ENCODE measurements around the gene LRRC27.
"Not testable (repeated sequence)": the region's sequence is repeated elsewhere in the genome, so short reads cannot be mapped to it uniquely, and the experiment has no call there.

The LRRC27 gene

DNA sequence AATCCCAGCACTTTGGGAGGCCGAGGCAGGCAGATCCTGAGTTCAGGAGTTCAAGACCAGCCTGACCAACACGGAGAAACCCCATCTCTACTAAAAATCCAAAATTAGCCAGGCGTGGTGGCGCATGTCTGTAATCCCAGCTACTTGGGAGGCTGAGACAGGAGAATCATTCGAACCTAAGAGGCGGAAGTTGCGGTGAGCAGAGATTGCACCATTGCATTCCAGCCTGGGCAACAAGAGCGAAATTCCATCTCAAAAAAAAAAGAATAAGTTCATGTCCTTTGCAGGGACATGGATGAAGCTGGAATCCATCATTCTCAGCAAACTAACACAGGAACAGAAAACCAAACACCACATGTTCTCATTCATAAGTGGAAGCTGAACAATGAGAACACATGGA lies 17.1 kb upstream of the LRRC27 start:
- DNase-seq (ENCODE audit: low read depth in 2 of 2): not testable (repeated sequence)

DNA sequence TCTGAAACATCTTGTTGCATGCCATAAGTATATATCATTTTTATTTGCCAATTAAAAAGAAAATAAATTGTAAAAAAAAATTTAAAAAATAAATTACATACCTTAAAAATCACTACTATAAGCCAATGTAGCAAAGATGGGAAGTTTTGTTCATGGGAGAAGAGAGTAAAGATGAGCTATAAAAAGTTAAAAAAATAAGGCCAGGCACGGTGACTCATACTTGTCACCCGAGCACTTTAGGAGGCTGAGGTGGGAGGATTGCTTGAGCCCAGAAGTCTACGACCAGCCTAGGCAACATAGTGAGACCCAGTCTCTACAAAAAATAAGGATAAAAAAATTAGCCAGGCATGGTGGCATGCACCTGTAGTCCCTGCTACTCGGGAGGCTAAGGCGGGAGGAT lies 15.9 kb upstream of the LRRC27 start:
- no peak for DNase-seq (ENCODE audit: low read depth in 2 of 2)

DNA sequence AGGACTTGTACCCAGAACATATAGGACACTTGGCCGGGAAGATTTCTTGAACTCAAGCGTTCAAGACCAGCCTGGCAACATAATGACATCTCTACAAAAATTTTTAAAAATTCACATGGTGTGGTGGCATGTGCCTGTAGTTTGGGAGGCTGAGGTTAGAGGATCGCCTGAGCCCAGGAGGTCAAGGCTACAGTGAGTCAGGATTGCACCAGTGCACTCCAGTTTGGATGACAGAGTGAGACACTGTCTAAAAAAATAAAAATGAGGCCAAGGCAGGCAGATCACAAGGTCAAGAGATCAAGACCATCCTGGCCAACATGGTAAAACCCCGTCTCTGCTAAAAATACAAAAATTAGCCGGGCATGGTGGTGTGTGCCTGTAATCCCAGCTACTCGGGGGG lies 14.5 kb upstream of the LRRC27 start:
- not testable (repeated sequence) for DNase-seq (ENCODE audit: low read depth in 2 of 2)

DNA sequence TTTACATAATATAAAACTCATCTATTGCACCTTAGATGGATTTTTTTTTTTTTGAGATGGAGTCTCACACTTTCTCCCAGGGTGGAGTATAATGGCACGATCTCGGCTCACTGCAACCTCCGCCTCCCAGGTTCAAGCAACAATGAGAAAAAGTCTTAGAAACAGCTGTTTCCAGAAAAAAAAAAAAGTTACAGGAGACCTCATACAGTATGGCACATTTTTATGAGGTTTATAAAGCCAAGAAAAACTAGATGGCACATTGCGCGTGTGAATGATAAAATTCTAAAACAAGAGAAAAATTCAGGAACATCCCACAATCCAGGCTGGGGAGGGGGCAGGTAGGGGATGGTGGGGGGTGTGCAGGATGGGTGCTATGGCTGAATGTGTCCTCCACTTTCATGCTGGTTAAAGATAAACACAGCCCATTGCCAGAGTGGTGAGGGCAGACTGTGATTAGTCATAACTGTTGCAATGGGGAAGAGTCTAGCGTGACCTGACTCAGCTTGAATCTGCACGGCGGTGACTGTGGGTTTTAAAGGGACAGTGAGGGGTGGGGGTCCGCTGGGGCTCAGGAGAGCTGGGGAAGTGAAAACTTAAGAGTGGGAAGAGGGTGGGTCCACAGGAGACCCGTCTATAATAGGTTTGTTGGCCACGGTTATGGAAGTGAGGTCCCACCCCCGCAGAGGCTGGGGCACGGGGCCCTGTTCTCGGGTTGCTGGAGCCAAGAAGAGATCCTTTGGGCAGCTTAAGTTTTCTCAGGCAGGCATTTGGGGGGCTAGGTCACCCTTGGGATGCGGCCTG lies 11.9 kb upstream of the LRRC27 start:
- no peak for DNase-seq (ENCODE audit: low read depth in 2 of 2)

DNA sequence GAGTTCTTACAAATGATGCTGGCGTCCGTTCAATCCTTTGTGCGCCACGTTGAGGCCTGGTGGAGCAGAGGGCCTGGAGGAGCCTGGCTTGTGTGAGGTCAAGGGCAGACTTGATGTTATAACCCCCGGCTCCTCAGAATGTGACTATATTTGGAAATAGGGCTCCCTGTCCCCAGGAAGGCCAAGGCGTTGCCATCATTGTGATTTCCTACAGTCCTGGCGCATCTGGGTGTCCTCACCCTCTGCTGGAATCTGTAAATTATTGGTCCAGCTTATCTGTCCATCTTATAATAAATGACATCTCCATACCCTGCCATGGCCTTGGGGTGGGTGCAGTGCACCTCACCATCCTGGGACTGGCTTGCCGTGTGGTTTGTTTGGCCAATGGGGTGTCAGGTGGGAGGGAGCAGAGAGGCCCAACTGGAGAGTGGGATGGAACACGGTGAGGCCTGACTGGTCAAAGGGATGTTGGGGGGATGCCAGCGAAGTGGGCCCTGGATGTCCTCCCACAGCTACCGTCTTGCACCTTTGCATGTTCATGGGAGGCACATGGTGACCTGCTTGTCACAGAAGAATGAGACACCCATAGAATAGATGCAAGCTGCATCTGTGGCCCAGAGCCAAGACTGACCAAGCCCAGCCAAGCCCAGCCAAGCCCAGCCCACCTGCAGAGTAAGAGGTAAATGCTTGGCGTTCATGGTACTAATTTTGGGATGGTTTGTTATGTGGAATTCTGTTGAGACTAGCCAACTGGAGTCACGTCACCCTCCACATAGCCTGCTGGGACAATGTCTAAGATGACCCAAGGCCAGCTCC lies 11.1 kb upstream of the LRRC27 start:
- DNase-seq (ENCODE audit: low read depth in 2 of 2): no peak

DNA sequence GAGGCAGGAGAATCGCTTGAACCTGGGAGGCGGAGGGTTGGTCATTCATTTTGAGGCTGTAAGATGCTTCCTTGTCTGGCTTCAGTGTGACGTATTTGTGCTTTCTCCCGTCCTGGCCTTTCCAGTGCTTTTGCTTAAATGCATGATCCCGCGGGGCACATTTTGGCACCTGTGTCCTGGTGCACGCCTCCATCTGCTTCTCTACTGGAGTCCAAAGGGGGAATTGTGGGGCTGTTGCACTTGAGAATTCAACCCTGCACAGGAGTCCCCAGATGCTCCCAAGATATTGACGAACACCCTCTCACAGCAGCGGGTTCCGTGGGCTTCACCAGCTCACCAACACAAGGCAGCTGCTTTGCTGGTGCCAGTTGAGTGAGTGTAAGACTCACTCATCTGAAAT lies 10.3 kb upstream of the LRRC27 start:
- DNase-seq (ENCODE audit: low read depth in 2 of 2): no peak

DNA sequence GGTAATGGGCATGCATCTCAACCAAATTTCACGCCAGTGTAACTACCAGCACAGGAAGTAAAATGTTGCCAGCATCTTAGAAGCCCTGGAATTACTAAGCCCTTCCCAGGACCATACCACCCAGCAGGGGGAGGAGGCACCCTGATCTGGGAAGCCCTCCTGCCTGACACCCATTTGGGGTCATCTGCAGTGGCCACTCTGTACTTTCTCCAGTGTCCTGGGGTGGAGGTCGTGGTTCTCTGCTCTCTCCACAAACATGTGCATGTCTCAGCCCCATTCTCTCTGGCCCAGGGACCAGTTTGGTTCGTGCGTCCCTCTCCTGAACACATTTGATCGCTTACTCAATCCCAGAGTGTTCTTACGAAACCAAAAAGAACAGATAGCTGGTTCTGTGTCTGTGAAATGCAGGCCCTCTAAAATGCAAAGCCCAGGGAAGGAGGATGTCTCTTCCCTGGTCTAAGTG lies 9.4 kb upstream of the LRRC27 start:
- no peak for DNase-seq (ENCODE audit: low read depth in 2 of 2)

DNA sequence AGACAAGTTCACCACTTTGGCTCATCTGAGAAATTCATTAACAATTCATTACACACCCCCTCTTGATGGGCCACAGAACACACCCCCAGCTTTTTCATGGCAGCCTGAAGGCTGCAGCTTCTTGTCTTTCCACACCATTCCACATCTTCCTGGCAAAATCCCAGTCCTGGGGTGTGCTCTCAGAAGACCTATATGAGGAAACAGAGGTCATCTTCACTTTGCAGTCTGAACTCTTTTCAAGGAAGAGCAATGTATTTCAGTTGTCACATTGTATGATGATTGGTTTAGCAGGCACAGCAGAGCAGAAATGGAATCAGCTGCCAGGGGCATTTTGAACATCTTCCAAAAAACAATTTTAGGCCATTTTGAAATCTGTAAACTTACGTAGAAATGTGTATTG lies 7.8 kb upstream of the LRRC27 start:
- DNase-seq (ENCODE audit: low read depth in 2 of 2): no peak

DNA sequence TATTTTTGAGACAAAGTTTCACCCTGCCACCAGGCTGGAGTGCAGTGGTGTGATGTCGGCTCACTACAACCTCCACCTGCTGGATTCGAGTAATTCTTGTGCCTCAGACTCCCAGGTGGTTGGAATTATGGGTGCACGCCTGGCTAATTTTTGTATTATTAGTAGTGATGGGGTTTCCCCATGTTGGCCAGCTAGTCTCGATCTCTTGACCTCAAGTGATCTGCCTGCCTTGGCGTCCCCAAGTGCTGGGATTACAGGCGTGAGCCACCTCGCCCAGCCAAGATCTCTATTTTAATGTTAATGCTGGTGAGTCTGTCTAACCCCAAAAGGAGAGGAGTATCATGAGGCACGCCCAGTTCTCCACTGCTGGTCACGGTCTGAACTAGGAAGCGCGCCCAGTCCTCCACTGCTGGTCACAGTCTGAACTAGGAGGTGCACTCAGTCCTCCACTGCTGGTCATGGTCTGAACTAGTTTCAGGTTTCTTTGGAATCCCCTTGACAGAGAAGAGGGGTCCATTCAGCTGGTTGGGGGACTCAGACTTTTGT lies 5.6 kb upstream of the LRRC27 start:
- no peak for DNase-seq (ENCODE audit: low read depth in 2 of 2)

DNA sequence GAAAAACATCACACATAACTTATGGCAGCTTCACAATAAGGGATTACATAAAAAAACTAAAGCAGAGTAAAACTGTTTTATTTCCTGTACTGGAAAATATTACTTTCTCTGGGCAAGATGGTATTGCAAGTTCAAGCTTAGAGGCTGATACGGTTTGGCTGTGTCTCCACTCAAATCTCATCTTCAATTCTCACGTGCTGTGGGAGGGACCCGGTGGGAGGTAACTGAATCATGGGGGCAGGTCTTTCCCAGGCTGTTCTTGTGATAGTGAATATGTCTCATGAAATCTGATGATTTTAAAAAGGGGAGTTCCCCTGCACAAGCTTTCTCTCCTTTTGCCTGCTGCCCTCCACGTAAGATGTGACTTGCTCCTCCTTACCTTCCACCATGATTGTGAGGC lies 5.1 kb upstream of the LRRC27 start:
- no peak for DNase-seq (ENCODE audit: low read depth in 2 of 2)

DNA sequence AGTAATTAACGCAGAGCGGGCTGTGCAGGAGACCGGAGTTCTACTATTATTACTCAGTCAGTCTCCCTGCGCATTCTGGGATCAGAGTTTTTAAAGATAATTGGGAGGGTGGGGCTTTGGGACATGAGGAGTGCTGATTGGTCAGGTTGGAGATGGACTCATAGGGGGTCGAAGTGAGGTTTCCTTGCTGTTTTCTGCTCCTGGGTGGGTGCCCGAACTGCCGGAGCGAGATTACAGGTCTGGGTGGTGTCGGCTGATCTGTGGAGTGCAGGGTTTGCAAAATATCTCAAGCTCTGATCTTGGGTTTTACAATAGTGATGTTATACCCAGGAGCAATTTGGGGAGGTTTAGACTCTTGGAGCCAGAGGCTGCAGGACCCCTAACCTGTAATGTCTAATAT lies 3.9 kb upstream of the LRRC27 start:
- no peak for DNase-seq (ENCODE audit: low read depth in 2 of 2)

DNA sequence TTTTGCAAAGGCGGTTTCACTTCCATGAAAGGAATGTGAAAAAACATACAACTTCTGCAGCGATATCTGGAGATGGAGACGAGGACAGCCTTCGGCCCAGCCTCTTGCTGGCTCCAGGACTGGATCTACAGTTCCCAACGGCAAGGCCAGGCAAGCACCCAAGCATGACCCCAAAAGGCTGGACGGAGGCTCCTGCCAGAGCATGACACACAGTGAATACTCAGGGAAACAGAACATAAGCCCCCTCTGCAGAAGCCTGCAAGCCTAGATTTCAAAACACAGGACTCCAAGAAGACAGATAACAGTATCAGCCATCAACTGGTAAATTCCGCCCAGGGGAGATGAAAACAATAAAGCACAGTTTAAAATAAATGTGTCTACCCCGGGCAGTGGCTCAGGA lies 3.3 kb upstream of the LRRC27 start:
- DNase-seq (ENCODE audit: low read depth in 2 of 2): no peak

DNA sequence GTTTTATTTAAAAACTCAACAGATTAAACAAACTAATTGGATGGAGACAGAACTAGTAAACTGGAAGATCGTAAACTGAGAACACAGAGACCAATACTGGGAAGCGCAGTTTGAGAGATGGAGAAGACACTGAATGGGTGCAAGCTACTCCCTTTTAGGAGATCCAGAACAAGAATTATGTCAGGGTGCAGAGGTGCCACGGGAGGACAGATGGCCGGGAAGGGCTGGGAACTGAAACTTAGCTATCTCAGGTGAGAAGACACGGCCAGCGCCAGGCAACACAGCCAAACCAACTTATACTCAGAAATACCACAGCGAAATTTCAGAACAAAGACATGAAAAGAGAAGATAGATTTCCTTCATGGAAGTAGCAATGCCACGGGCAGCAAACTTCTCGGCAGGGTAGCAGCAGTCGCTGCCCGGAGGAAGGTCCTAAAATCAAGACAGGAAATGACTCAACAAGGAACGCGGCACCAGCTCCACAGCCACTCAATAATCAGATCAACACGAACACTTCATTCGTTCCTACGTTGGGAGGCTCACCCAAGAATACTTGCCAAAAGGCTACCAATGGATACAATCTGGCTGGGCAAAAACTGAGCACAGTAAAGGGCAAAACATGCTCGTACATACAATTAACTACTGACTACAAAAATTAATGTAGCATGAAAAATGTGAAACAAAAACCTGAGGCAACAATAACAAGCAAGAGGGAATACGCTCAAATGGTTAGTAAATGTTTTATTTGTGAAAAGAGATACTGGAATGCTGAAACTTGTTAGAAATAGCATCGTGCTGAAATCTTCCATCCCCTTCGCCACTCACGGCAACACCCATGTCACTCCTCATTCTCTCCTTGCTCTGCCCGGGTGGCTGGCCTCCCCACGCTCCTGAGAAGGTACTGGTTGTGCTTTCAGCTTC lies 2.2 kb upstream of the LRRC27 start:
- no peak for DNase-seq (ENCODE audit: low read depth in 2 of 2)

DNA sequence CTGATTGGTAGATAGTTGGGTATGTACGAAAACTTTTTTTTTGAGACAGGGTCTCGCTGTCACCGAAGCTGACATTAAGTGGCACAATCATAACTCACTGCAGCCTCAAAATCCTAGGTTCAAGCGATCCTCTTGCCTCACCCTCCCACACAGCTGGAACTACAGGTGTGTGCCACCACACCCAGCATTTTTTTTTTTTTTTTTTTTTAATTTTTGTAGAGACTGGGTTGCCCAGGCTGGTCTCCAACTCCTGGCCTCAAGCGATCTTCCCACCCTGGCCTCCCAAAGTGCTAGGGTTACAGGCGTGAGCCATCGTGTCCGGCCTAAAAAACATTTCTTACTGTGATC lies 1.5 kb upstream of the LRRC27 start:
- no peak for DNase-seq (ENCODE audit: low read depth in 2 of 2)

DNA sequence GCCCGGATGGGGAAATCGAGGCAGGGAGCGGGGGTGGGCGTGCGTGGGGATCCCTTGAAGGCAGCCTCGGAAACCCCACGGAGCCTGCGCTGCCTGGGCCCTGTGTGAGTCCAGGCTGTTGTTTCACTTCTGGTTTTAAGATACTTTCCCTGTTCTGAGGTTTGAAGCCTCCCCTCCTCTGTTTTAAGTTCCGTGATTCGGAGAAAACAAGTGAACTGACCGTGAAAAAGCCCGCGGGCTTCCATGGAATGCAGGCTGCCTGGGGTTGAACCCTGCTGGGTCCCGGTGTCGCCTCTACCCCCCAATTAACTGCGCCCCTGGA lies 401 bp downstream of the LRRC27 start:
- no peak for DNase-seq (ENCODE audit: low read depth in 2 of 2)

DNA sequence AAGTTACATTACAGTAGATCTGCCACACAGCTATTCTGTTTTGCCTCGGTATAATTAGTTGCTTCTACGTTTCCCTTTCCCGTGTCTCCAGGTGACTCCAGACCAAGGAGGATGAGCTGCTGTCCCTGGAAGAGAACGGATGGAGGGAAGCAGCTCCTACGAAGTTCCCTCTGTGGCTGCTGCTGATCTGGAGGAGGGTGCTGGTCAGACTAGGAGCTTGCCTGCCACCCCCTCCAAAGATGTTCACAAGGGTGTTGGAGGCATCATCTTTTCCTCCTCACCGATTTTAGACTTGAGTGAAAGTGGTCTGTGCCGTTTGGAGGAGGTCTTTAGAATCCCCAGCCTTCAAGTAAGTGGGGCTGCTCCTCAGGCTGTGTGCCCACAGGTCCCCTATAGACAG lies 1.4 kb downstream of the LRRC27 start:
- DNase-seq (ENCODE audit: low read depth in 2 of 2): no peak

DNA sequence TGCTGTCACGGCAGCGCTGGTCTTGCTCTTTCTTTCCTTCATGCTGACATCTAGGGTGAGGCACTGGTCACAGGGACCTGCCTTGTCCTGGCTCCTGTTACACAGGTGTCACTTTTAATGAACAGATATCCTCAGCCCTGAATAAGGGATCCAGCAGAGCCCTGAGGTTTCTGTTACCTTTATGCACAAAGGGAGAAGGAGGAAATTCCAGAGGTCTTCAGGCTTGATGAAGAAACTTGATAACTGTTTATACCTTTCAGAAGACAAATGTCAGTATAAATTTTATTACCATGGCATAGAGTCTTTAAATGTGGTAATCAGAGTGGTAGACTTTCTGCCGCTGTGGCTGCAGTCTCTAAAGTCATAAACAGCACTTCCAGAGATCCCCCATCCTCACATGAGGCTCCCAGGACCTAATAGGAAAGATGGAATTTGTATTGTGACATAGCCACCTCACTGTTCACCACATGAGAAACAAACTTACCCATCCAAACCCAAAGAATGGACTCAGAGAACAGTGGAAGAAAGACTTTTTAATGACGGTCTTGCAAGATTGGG lies 2.7 kb downstream of the LRRC27 start:
- no peak for DNase-seq (ENCODE audit: low read depth in 2 of 2)

DNA sequence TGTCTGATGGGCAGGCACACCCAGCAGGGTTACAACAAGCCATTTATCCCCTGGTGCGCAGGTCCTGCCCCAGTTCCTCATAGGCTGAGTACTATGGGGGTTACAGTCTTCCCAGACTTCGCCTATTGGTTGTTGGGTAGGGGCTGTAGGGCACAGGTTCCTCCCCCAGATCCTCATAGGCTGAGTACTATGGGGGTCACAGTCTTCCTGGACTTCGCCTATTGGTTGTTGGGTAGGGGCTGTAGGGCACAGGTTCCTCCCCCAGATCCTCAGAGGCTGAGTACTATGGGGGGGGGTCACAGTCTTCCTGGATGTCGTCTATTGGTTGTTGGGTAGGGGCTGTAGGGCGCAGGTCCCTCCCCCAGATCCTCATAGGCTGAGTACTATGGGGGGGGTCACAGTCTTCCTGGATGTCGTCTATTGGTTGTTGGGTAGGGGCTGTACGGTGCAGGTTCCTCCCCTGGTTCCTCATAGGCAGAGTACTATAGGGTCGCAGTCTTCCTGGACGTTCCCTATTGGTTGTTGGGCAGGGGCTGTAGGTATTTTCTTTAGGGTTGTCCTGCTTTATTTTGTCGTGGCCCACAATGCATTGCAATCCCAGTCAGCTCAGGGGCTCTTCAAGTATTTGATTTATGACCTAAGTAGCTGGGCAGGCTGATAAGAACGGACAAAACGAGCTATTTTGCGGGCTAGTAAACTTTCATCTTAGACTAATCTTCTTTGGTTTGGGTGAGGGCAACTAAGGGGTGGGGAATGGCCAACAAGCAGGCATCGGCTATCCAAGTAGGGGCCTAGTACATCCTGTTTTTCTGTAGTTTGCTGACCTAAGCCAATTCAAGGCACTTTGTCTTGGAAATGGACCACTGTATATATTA lies 3.4 kb downstream of the LRRC27 start:
- DNase-seq (ENCODE audit: low read depth in 2 of 2): no peak

DNA sequence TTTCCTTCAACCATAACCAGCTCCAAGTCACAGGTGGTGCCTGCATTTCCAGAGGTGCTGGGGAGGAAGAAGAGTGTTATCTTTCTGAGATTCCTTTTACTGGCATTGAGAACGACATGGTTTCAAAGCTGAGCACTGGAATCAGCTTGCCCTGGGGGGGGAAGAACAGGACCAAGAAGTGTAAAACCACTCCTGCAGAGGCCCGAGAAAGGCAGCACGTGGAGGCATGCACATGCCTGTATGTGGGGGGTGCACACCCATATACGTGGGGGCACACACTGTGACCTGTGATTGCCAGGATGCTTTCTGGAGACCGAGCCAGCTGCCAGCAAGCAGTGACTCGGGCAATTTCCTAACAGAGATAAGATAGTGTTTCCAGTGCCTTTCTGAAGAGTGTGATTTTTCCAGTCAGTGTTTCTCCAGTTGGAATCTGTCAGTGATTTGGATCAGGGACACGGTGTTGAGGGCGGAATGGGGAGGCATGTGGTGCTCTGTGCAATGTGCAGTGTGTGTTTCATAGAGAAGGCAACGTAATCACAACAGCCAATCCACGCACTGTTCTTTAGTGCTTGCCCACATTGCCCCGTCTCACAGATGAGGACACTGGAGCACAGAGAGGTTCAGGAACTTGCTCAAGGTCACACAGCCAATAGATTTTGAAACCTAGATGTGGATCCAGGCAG lies 4.2 kb downstream of the LRRC27 start:
- no peak for DNase-seq (ENCODE audit: low read depth in 2 of 2)

DNA sequence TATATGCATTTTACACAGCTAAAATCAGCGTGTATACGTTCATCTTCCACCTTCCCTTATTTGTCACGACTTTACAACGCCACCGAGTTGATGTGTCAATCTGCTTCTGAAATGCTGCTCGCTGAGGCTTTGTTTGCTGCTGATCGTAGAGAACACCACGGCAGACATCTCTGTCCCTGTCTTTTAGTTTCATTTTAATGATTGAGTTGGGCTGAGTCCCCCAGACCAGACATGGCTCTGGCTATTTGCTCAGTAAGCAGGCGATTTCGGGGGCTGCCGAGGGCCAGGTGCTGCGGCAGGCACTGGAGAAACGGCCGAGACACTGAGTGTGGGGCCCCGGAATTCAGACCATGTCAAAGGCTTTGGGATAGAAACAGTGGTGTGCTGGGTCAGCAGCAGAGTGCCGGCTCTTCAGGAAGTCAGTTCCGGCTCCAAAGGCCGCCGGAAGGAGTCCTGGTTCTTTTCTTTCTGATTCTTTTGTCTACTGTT lies 5.0 kb downstream of the LRRC27 start:
- no peak for DNase-seq (ENCODE audit: low read depth in 2 of 2)
